RWPE2 (cell line): ENCODE data around the gene EYA4.
"Not testable (repeated sequence)": the region's sequence is repeated elsewhere in the genome, so short reads cannot be mapped to it uniquely, and the experiment has no call there.

ENCODE experiments used
- ATAC-seq: fragments of 200-7000 bp; cut with Tn5 transposase; 3 replicates; pipeline ENCODE4 v1.9.1; 2021; ENCODE audit warnings: low read depth
- DNase-seq: peaks from one replicate; pipeline ENCODE4 v3.0.0-alpha.2; 2020; ENCODE audit warnings: low spot score
- H3K27ac ChIP-seq: fragments of 450-650 bp; 2 replicates; pipeline ENCODE4 v1.5.1; 2017; ENCODE audit warnings: mild to moderate bottlenecking; ENCODE audit not compliant: poor library complexity, severe bottlenecking
- H3K27me3 ChIP-seq: fragments of 250-450 bp; sonication (Bioruptor Pico); 2 replicates; pipeline ENCODE4 v1.5.1; 2021; ENCODE audit warnings: mild to moderate bottlenecking, moderate library complexity; ENCODE audit not compliant: insufficient read depth, poor library complexity, severe bottlenecking
- H3K36me3 ChIP-seq: fragments of 250-450 bp; sonication (Bioruptor Pico); 2 replicates; pipeline ENCODE4 v1.5.1; 2020; ENCODE audit warnings: low read depth, mild to moderate bottlenecking, moderate library complexity
- H3K4me1 ChIP-seq: fragments of 250-450 bp; sonication (Bioruptor Pico); 2 replicates; pipeline ENCODE4 v1.5.1; 2021; ENCODE audit warnings: mild to moderate bottlenecking, moderate library complexity; ENCODE audit not compliant: insufficient read depth, poor library complexity, severe bottlenecking
- H3K4me3 ChIP-seq: fragments of 250-450 bp; sonication (Bioruptor Pico); 2 replicates; pipeline ENCODE4 v1.5.1; 2021; ENCODE audit warnings: mild to moderate bottlenecking, moderate library complexity; ENCODE audit not compliant: severe bottlenecking
- H3K9me3 ChIP-seq: fragments of 250-450 bp; sonication (Bioruptor Pico); 2 replicates; pipeline ENCODE4 v1.5.1; 2021; ENCODE audit warnings: mild to moderate bottlenecking, moderate library complexity; ENCODE audit not compliant: severe bottlenecking
- CTCF ChIP-seq: fragments of 450-650 bp; IDR thresholded peaks from one replicate; pipeline ENCODE4 v1.5.1; 2017; ENCODE audit warnings: mild to moderate bottlenecking, moderate library complexity; ENCODE audit not compliant: poor library complexity, severe bottlenecking

EYA4 gene

DNA sequence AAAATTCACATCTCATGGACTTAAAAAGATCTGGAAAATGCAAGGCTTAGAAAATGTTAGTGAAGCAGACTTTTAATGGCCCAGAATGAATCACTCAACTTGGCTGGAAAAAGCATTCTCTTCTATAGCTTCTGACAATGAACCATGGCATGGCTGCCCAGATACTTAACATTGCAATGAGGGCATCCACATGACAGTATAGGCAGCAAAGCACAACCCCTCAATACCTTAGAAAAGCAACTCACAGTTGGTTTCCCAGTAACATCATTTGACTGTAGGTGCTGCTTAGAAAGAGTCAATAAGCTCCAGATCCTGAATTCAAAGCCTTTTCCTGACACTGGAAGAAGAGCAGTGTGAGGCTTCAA is 155.8 kb downstream of the EYA4 start:
- ATAC-seq = no peak
- Histone ChIP-seq H3K36me3 (no peaks in the 10 kb centered on the region), H3K27ac (no peak overlapping the region)

DNA sequence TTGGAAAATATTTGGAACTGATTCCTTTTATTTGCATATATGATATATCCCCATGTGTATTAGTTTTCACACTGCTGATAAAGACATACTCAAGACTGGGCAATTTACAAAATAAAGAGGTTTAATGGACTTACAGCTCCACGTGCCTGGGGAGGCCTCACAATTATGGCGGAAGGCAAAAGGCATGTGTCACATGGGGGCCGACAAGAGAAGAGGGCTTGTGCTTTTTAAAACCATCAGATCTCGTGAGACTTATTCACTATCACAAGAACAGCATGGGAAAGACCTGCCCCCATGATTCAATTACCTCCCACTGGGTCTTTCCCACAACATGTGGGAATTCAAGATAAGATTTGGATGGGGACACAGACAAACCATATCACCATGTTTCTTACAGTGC is 156.4 kb downstream of the EYA4 start:
- ATAC-seq, H3K4me1 ChIP-seq, H3K9me3 ChIP-seq, H3K36me3 ChIP-seq, H3K4me3 ChIP-seq, H3K27me3 ChIP-seq, DNase-seq, H3K27ac ChIP-seq: not testable (repeated sequence)

More for the DNA sequence above, 155.8 kb downstream of the EYA4 start:
- no peaks in the 10 kb centered on the region for H3K4me1 ChIP-seq
- no peak for DNase-seq
- H3K4me3 ChIP-seq = no peak overlapping the region
- H3K9me3 ChIP-seq = no peaks in the 10 kb centered on the region
- peaks cover 4% of the 10 kb centered on the region for H3K27me3 ChIP-seq
- no peak for TF ChIP-seq CTCF

GRCh38 chr6:133399426-133399825 is 158.3 kb downstream of the EYA4 start:
- no peak for DNase-seq
- Histone ChIP-seq H3K27me3 (peaks cover 10% of the 10 kb centered on the region), H3K4me1 (no peaks in the 10 kb centered on the region), H3K4me3 (no peak overlapping the region), H3K27ac (no peak overlapping the region), H3K9me3 (no peaks in the 10 kb centered on the region), H3K36me3 (no peaks in the 10 kb centered on the region)
- ATAC-seq = no peak
- TF ChIP-seq CTCF = no peak

DNA sequence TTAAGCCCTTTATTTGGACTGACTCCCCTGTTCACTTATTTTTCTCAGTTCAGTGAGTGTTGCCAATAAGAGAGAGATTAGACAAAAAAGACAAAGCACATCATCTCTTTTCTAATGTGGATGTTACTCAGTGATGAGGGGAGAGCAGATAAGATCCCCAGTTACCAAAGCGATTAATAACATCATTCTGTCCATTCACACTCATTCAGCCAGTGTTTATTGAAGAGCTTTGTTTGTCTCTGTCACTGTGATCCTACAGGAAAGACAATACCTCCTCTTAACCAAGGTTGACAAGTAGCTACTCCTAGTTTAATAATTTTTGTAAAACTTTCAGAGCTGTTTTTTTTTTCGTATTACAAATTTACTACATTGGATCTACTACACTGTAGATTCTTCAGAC is 163.0 kb downstream of the EYA4 start:
- DNase-seq (no peak), ATAC-seq (no peak)
- no peak for TF ChIP-seq CTCF
- Histone ChIP-seq H3K9me3 (no peaks in the 10 kb centered on the region), H3K4me1 (no peaks in the 10 kb centered on the region), H3K4me3 (no peak overlapping the region), H3K27ac (no peak overlapping the region), H3K36me3 (no peaks in the 10 kb centered on the region), H3K27me3 (peaks cover 12% of the 10 kb centered on the region)

DNA sequence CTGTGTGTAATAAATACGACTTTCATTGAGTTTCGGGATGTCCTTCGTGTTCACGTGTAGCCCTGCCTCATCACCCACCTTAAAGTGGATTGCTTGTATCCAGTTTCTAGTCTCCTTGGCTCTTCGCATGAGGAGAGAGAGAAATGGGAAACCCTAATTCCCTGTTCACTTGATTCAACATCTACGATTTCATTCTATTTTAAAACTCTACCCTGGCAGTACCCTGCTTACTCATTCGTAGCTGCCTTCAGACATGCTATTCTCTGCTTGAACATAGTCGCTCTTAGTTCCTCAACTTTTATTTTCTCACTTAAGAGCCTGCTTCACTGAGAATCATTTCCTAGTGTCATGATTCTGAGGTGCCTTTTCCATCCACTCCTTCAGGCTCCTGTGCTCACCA is 163.6 kb downstream of the EYA4 start:
- ATAC-seq = no peak
- H3K4me3 ChIP-seq = no peak overlapping the region
- DNase-seq = no peak
- no peak overlapping the region for H3K27ac ChIP-seq
- no peak for TF ChIP-seq CTCF
- no peaks in the 10 kb centered on the region for H3K4me1 ChIP-seq
- H3K9me3 ChIP-seq = no peaks in the 10 kb centered on the region
- H3K27me3 ChIP-seq = peaks cover 12% of the 10 kb centered on the region
- H3K36me3 ChIP-seq = no peaks in the 10 kb centered on the region
